ENCODE measurements around the gene RERE. TPM values are rescaled to one million over a fixed set of nuclear protein-coding genes. Genes with fewer than 3 reads are reported as not detected.
A peak's percentile ranks its signal among the peaks of the same experiment; 100 is the strongest.

The RERE gene
- total RNA-seq, 1 donor from 2014 or later: 124 TPM

DNA sequence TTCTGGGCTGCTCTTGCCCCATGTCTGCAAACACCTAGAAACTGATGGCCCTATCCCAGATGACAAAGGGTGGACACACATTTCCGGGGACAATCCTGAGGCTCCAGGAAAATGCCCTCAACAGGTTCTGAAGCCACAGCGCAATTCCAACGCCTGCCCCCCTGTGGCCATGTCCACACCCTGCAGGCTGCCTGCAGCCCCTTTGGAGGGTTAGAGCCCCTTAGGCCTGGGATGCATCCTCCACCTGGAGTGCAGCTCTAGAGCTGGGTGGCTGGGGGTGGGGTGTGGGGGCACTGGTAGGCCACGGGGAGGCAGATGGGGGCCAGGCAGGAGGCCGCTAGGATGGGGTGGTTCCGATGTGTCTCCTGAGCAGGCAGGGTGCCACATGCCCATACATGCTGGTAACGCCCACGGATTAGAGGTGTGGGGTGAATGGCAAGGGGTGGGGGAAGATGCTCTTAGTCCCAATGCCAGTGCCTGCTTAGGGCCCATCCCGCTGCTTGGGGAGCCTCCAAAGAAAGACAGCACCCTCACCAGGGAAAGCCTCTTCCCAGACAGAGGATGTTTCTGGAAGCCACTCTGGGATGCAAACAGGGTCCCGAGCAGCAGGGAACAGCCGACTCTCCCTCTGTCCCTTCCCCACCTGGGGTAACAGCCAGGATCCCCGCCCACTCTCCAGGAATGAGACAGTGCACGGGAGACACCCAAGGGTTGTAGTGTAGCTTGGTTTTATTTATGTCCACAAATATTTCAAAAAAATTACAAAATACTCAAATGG, 465.6 kb downstream of the RERE start:
- H3K27ac Mint-ChIP-seq (ENCODE audit: unreplicated experiment): no peak overlapping the region
- H3K79me2 ChIP-seq (ENCODE audit: insufficient read depth, low read length): no peaks in the 10 kb centered on the region
- peaks cover 9% of the 10 kb centered on the region for H3K36me3 ChIP-seq (ENCODE audit: insufficient read depth, low read length)
- H4K20me1 ChIP-seq (ENCODE audit: insufficient read depth, low read length): peaks cover 18% of the 10 kb centered on the region
- no peaks in the 10 kb centered on the region for H3K9me3 ChIP-seq (ENCODE audit: insufficient read depth, low read depth, low read length)
- DNase-seq (ENCODE audit: low read depth) (no peak), FAIRE-seq (no peak)
- H3K4me1 Mint-ChIP-seq (ENCODE audit: low read depth, unreplicated experiment): peaks cover 5% of the 10 kb centered on the region
- no peak overlapping the region for H3K27ac ChIP-seq (ENCODE audit: low read depth, low read length)
- H3K4me1 ChIP-seq (ENCODE audit: insufficient read depth, low read length): no peaks in the 10 kb centered on the region
- H3K4me3 ChIP-seq (ENCODE audit: insufficient read depth, low read depth, low read length): no peak overlapping the region
- no peaks in the 10 kb centered on the region for H3K27me3 ChIP-seq (ENCODE audit: insufficient read depth, low read length)
- no peak overlapping the region for H3K4me2 ChIP-seq (ENCODE audit: low read length)
- H3K9ac ChIP-seq (ENCODE audit: low read length): no peak overlapping the region
- no peak overlapping the region for H2AFZ ChIP-seq (ENCODE audit: low read depth, low read length)
- TF ChIP-seq, protein P1, sequence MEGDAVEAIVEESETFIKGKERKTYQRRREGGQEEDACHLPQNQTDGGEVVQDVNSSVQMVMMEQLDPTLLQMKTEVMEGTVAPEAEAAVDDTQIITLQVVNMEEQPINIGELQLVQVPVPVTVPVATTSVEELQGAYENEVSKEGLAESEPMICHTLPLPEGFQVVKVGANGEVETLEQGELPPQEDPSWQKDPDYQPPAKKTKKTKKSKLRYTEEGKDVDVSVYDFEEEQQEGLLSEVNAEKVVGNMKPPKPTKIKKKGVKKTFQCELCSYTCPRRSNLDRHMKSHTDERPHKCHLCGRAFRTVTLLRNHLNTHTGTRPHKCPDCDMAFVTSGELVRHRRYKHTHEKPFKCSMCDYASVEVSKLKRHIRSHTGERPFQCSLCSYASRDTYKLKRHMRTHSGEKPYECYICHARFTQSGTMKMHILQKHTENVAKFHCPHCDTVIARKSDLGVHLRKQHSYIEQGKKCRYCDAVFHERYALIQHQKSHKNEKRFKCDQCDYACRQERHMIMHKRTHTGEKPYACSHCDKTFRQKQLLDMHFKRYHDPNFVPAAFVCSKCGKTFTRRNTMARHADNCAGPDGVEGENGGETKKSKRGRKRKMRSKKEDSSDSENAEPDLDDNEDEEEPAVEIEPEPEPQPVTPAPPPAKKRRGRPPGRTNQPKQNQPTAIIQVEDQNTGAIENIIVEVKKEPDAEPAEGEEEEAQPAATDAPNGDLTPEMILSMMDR (IDR thresholded peaks at IDR 0.05; ENCODE audit: insufficient read depth, low read depth, low read length): peak; percentile 39
- no peak for TF ChIP-seq EZH2 (IDR thresholded peaks at IDR 0.05; ENCODE audit: insufficient read depth, low read length)
- H3K36me3 Mint-ChIP-seq (ENCODE audit: low read depth, unreplicated experiment): peaks cover 17% of the 10 kb centered on the region
- peaks cover under 1% of the 10 kb centered on the region for H3K9me3 Mint-ChIP-seq (ENCODE audit: unreplicated experiment)
- no peaks in the 10 kb centered on the region for H3K27me3 Mint-ChIP-seq (ENCODE audit: low read depth, unreplicated experiment)
- H3K4me3 Mint-ChIP-seq (ENCODE audit: unreplicated experiment): no peak overlapping the region

DNA sequence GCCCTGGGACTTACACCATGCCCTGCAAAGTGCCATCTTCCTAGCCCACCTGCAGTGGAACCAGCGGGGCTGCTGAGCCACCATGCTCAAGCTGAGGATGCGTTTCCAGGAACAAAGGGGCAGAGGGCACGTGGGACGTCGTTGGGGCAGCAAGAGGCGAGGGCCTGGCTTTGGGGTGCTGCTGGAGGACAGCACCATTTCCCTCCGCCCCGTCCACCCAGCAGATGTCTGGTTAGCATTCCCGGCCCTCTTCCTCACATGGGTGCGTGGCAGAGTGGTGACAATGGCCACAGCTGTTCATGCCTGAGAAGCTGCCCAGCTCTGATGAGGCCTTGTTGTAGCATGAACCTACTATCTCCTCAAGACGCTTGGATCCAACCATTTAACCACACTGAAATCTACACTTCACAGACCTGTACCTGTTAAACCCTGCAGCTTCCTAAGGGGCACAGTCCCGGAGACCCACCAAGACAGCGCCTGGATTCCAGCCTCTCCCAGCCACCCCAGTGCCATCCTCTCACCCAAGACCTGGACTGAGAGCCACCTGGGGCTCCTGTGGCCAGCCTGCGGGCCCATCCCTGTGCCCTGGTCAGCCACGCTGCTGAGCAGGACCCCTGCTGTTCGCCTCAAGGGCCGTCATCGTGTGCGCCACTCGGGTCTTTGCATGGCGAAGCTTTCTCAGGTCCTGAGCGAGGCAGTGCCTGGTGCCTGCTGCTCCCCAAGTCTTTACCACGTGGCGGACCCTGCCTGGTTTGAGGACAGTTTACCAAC, 466.3 kb downstream of the RERE start:
- H3K4me1 Mint-ChIP-seq (ENCODE audit: low read depth, unreplicated experiment): peaks cover 5% of the 10 kb centered on the region
- Histone ChIP-seq H3K4me3 (ENCODE audit: insufficient read depth, low read depth, low read length) (no peak overlapping the region), H3K4me1 (ENCODE audit: insufficient read depth, low read length) (no peaks in the 10 kb centered on the region), H3K79me2 (ENCODE audit: insufficient read depth, low read length) (no peaks in the 10 kb centered on the region), H2AFZ (ENCODE audit: low read depth, low read length) (no peak overlapping the region), H3K27me3 (ENCODE audit: insufficient read depth, low read length) (no peaks in the 10 kb centered on the region), H3K9me3 (ENCODE audit: insufficient read depth, low read depth, low read length) (no peaks in the 10 kb centered on the region), H4K20me1 (ENCODE audit: insufficient read depth, low read length) (peaks cover 13% of the 10 kb centered on the region), H3K27ac (ENCODE audit: low read depth, low read length) (no peak overlapping the region), H3K36me3 (ENCODE audit: insufficient read depth, low read length) (peaks cover 9% of the 10 kb centered on the region), H3K4me2 (ENCODE audit: low read length) (no peak overlapping the region), H3K9ac (ENCODE audit: low read length) (no peak overlapping the region)
- DNase-seq (ENCODE audit: low read depth): no peak
- no peaks in the 10 kb centered on the region for H3K9me3 Mint-ChIP-seq (ENCODE audit: unreplicated experiment)
- TF ChIP-seq, protein P1 (IDR thresholded peaks at IDR 0.05; ENCODE audit: insufficient read depth, low read depth, low read length): no peak
- TF ChIP-seq EZH2 (IDR thresholded peaks at IDR 0.05; ENCODE audit: insufficient read depth, low read length): no peak
- H3K27ac Mint-ChIP-seq (ENCODE audit: unreplicated experiment): peak overlapping the region; percentile 26
- H3K4me3 Mint-ChIP-seq (ENCODE audit: unreplicated experiment): no peak overlapping the region
- peaks cover 14% of the 10 kb centered on the region for H3K36me3 Mint-ChIP-seq (ENCODE audit: low read depth, unreplicated experiment)
- H3K27me3 Mint-ChIP-seq (ENCODE audit: low read depth, unreplicated experiment): no peaks in the 10 kb centered on the region
- no peak for FAIRE-seq
